Right kidney (tissue), 1 donor: Measurements from ENCODE around the gene TBCB.
"Not testable (repeated sequence)": the region's sequence is repeated elsewhere in the genome, so short reads cannot be mapped to it uniquely, and the experiment has no call there.

Source experiments
- DNase-seq: peaks from one replicate; pipeline ENCODE4 v3.0.0-alpha.2; 2016

Gene TBCB

GRCh38 chr19:36131221-36131620 lies 16.0 kb downstream of the TBCB start:
- DNase-seq, result not testable (repeated sequence)

- not testable (repeated sequence) for DNase-seq
Observed at GRCh38 chr19:36134867-36135266, 19.6 kb downstream of the TBCB start.

GRCh38 chr19:36136964-36137686 lies 21.9 kb downstream of the TBCB start:
- no peak for DNase-seq

DNA sequence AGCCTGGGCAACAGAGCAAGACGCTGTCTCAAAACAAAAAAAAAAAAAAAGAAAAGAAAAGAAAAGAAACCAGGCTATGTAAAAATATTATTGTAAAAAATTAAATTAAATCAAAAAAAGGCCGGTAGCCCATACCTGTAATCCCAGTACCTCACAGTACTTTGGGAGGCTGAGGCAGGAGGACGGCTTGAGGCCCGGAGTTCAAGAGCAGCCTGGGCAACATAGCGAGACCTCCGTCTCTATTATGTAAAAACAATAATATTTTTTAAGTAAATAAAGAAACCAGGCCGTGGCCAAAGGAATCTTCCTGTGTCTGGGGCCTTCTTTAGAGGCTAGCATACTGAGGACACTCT lies 23.8 kb downstream of the TBCB start:
- DNase-seq, result no peak

DNA sequence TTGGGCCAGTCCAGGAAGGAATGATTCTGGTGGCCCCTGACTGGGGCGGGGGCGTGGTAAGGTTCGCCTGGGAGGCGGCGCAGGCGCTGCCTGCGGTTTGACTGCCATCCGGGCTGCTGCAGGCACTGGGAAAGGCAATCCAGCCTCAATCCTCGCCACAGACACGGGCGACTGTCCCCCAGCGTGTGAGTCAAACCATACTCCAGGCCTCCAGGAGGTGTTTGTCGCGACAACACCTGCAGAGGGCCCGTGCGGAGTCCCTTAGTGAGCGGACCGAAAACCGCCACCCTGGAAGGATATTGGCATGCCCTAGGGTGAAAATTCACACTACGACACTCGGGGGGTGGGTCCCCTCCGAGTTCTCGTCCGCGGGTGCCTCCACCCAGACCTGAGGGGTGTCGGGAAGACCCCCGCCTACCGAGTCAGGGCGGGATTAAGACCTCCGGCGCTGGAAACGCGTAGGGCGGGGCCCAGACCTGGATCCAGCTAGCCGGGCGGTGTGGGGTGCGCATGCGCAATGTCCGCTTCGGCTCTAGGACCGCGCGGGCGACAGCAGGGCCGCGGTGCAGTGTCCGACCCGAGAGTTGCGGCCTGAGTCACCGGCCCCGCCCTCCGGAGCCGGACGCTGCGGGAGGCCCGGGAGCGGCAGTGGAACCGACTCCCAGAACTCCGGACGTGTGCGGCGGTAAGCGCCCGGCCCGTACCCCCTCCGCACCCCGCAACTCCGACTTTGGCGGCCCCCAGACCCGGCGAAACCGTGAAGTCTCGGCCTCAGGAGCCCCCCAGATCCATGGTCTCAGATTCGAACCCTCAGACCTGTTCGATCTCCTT lies 24.4 kb downstream of the TBCB start, which contains the start of gene CAPNS1:
Gene CAPNS1, plus strand, starts transcription at position 594 of the 831 bp plus-strand sequence. CDS start 946 bp downstream, outside the sequence.
- DNase-seq, result peak; percentile 96

- DNase-seq, result peak; percentile 73
Observed at GRCh38 chr19:36140304-36141038, 25.2 kb downstream of the TBCB start.

GRCh38 chr19:36141039-36141927 lies 26.0 kb downstream of the TBCB start:
- peak; percentile 57 for DNase-seq

GRCh38 chr19:36142046-36142445 lies 26.8 kb downstream of the TBCB start:
- no peak for DNase-seq

GRCh38 chr19:36142496-36142895 lies 27.2 kb downstream of the TBCB start:
- no peak for DNase-seq

DNA sequence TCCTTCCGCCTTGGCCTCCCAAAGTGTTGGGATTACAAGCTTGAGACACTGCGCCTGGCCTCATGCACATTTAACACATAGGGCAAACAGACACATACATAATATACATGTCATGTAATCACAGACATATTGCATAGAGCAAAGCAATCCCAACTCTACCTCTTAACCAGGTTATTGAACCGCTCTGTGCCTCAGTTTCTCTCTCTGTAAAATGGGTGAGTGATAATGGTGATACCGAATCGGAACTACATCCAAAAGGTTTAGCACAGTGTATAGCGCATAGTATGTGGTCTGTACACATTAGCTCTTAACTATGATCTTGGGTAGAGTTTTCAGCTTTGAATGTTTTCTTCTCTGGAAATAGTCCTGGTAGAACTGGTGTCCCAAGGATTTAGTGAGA lies 29.4 kb downstream of the TBCB start:
- DNase-seq, result no peak

- DNase-seq, result no peak
Observed at GRCh38 chr19:36149673-36150406, 34.6 kb downstream of the TBCB start.

DNA sequence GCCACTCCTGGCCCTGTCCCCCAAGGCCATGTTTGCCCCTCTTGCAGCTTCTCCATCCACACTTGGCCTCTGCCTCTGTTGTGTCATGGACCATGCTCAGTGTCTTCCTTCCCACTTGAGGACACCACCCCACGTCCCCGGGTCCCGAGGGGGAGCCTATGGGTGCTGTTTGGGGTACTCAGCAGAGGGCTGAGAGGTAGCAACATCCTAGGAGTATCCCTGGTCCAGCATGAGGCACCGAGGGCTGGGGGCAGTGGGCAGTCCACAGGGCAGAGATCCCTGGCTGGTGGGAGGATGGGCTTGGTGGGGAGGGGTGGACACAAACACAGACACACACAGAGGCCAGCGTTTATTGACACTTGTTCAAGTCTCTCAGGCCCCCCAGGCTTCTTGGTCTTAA lies 35.3 kb downstream of the TBCB start:
- DNase-seq, result no peak

GRCh38 chr19:36151144-36152018 lies 36.1 kb downstream of the TBCB start:
- peak; percentile 70 for DNase-seq

DNA sequence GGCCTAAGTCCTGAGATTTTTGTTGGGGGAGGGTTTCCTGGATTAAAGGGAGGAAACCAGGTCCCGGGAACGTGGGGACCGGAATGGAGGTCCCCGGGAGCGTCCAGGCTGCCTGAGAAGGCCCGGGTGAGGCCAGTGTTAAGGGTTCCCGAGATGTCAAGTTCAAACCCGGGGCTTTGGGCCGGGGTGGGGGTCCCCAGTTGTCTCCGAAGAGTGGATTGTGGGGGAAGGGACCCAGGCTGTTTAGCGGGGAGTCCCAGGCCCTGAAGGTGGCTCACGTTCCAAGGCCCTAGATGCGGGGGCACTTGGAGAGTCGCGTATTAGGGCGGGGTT lies 36.7 kb downstream of the TBCB start:
- DNase-seq, result no peak

DNA sequence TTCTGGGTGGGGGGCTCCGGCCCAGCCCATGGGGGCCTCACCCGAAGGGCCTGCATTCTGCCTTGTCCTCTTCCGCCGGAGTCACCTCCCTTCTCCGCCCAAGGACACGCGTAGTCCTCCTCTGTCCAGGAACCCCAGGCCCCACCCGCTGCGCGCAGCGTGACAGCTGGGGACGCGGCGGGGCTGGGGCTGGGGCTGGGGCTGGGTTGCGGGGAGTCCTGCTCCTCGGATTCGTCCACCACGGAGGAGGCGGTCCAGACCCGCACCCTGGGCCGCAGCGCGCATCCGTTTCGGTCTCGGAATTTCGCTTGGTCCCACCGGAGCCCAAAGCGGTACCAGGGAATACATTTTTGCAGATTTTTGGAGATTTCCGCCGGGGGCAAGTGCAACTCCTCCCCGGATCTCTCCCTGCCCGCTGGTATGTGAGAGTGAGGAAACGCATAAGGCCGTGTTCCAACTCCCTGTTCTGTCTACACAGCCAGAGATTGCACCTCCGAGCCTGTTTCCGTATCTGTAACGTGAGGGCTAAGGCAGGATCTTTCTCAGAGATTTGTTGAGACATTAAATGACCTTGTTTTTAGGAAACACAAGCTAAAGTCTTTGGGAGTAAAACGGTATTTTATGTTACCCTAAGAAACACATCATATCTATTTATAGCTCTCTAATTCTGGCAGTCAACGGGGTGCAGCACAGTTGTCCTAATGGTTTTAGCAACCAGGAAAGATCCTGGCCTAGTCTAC lies 37.3 kb downstream of the TBCB start, which contains the start of gene COX7A1:
Gene COX7A1, minus strand, starts transcription at position 96 of the 740 bp plus-strand sequence. Its CDS starts 40 bp downstream, at position 56.
- DNase-seq, result peak; percentile 58

DNA sequence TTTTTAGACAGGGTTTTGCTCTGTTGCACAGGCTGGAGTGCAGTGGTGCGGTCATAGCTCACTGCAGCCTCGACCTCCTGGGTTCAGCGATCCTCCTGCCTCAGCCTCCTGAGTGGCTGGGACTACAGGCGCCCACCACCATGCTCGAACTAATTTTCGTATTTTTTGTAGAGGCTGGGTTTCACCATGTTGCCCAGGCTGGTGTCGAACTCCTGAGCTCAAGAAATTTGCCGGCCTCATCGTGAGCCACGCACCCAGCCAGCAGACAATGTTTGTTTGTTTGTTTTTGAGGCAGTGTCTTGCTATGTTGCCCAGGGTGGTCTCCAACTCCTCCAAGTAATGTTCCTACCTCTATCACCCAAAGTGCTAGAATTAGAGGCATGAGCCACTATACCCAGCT lies 37.9 kb downstream of the TBCB start:
- no peak for DNase-seq

GRCh38 chr19:36160821-36161596 lies 45.7 kb downstream of the TBCB start:
- no peak for DNase-seq

GRCh38 chr19:36163813-36164212 lies 48.5 kb downstream of the TBCB start:
- DNase-seq, result no peak
